ENCODE data around the gene NFYC.

The NFYC gene

DNA sequence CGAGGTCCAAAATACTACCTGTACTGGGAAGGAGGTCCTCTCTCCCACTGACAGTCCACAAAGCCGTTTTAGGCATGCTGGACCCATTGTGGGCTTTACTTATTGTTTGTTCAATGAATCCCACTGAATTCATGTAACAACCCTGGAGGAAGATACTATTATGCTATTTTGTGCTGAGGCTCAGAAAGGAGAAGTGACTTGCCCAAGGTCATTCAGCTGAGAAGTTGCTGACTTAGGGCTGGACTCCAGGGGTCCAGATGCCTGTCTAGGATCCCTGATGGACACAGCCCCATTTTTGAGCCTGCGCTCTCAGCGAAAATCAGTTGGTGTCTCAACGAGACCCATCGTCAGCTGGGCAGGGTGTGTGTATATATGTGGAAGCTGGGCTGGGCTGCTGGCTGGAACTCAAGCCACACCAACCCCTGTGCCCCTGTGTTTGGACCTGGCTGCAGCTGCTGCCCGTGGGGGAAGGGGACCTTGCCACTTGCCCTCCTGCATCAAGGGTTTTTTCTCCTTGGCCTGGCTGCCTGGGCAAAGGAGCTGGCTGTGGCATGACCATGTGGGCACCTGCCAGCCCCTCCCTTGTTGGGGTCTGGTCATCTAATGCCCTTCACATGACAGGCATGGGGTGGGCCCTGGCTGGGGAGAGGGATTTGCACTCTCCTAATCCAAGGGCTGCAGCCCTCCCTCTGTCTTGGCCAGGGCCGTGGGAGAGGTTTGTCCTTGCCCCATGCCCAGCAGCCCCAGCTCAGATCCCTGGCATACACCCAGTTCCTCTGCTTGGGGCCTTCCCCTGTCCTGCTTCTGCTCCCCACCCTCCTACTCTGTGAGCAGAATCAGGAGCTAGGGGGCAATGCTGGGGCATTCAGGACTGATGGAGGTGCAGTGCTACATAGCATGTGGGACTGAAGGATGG is 107.1 kb downstream of the NFYC start:
- no peak for DNase-seq (ENCODE audit: low read depth)

DNA sequence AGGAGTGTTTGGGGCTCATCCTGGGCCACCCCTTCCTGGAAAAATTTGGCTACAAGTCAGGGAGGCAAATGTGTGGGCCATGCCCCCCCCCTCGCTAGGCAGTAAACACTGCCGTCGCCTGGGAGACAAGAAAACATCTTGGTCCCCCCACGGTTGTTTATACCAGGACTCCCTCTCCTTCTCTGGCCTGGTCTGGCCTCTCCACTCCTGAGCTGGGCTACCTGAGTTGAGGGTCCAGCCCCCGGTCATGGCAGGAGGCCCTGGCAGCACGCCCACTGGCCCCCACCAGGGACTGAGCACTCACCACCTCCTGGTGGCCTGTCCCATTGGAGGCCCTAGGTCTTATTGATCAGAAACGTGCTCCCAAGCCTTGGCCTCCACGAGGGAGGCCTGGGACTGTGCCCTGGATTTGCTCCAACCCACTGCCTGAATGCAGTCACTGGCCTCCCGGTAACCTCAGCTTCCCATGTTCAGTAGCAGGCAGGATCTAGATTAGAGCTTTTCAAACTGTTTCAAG is 107.9 kb downstream of the NFYC start:
- DNase-seq (ENCODE audit: low read depth): no peak

DNA sequence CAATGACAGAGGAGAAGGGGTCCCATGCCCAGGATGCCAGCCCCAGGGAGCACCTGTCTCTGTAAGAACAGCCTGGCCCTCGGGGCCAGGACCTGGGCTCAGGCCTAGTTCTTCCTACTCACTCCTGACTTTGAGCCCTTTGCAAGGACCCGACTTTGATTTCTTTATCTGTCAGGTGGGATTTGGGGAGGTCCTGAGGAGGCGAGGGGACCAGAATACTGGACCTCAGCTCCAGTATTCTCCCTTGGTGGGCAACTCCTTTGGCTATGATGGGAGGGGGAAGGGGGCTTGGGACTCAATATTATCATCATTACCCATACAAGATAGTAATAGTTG is 110.2 kb downstream of the NFYC start:
- DNase-seq (ENCODE audit: low read depth): no peak

DNA sequence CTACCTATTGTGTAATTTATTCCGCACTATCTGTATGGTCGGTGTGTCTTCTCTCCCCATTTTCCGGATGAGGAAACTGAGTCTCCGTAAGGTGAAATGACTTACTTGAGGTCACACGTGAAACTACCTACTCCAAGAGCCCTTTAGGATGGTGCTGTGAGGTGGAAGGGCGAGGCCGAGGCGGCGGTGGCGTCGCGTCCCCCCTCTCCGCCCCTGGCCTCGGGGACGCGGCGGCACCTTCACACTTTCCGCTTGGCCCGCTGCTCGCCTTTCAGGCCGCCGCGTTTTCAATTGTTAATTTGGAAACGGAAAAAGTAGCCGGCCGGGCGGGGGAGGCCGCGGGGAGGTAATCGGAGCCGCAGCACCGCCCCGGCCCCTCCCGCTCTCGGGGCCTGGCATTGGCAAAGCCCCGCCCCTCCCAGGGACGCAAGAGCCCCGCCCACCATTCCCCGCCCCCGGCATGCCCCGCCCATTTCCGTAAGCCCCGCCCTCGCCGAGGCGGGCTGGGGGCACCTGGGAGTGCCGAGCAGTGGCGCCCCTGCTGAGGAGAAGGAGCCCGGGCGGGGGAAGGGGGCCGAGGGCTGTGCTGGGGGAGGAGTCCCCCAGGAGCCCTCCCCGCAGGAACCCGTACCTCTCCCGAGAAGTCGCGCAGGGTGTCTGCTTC is 110.7 kb downstream of the NFYC start:
- peak; percentile 75 for DNase-seq (ENCODE audit: low read depth)

DNA sequence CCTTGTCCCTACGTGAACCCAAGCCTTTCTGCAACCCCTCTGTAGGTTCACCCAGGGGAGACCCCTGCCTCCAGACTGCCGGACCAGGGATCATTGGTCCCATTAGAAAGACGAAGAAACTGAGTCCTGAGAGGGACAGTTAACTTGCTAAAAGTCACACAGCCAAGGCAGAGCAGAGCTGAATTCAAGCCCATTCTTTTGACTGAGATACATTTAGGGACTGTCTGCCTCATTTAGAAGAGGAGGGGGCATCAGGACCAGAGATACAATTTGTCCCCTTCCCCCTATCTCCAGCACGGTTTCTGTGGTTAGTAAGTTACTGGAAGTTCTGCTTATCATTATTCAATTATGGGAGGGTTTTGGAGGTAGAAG is 111.2 kb downstream of the NFYC start:
- DNase-seq (ENCODE audit: low read depth): no peak

DNA sequence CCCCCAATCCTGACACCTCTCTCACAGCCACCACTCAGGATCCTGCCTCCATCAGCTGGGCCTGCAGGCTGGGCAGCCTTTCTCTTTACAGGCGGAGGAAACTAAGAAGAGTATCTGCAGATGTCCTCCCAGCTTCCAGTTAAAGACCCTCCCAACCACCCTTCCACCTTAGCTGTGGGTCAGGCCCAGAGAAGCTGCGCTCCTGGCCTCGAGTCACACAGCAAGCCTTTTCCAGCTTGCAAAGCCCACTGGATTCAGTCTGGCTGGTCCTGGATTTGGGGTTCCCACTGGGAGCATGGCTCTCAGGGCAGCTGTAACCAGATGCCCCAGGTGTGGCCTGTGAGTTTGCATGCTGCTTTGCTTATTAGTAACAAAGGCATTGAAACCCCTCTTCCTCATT is 111.9 kb downstream of the NFYC start:
- no peak for DNase-seq (ENCODE audit: low read depth)

DNA sequence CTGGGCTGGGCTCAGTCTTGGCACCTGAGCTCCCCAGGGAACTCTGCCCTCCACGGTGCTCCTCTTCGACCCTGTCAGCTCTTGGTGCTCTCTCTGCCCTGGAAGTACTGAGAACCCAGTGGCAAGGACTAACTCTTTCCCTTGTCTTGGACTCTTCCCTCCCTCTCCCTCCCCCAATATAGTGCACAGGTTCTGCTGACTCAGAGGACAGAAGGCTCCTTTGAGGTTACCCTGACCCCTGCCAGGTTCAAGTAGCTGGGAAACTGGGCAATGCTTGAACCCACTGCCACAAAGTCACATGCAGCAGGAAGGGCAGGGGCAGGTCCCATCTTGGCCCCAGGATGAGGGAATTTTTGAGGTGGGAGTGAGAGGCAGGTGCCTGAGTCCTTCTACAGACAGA is 112.4 kb downstream of the NFYC start:
- no peak for DNase-seq (ENCODE audit: low read depth)

DNA sequence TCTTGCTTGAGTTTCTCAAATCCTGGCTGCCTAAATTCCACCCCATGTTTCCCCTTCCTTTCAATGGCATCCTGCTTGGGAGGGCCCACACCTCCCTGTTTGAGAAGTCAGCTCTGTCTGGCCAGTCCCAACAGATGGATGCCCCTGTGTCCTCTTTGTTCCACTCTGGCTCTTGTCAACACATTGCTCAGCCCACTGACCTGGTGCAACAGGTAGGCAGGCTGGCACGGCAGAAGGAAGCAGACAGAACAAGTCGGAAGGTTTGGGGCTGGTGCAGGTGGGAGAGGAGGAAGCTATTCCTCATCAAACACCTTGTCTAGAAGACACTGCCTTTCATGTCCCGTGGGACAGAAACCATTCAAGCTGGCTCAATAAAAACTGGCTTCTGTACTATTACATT is 114.7 kb downstream of the NFYC start:
- DNase-seq (ENCODE audit: low read depth): no peak

DNA sequence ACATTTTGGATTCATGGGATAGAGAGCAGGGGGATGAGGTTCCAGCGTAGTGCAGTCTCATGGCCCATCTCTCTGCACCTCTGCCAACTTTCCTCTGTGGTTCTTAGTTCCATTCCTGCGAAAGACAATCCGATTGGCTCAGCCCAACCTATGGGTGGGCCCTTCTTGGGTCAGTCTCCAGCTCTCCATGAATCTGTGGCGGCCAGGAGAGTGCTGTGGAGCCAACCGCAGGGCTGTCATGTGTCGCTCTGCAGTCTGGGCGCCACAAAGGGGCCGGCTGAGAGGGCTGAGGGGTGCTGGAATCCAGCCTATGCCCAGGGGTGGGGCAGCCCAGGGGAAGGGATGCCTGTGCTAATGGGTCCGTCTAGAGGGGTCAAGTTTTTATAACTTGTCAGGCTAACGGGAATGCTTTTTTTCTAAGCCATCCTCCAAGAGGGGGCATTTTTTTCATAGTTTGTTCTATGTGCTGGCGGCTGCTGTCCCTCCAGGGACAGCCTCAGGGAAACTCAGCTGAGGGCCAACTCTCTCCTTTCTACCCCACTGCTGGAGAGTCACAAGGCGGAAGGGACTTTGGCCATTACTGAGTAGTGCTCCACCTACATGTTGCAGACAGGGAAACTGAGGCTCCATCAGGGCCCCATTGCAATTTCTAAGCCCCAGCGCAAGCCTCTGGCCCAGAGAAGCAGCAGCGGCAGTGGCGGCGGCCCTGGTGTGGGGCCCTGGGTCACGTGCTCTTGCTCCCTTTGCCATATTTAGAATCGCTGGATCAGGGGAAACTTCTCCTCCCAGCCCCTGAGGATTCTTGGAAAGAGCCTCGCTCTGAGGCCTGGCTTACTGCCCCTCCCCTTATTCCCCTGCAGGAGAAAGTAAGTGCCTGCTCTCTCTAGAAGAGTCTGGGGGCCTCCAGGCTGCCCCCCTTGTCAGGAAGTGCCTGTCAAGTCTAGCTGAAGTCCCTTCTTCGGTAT is 115.5 kb downstream of the NFYC start:
- DNase-seq (ENCODE audit: low read depth): peak; percentile 6

DNA sequence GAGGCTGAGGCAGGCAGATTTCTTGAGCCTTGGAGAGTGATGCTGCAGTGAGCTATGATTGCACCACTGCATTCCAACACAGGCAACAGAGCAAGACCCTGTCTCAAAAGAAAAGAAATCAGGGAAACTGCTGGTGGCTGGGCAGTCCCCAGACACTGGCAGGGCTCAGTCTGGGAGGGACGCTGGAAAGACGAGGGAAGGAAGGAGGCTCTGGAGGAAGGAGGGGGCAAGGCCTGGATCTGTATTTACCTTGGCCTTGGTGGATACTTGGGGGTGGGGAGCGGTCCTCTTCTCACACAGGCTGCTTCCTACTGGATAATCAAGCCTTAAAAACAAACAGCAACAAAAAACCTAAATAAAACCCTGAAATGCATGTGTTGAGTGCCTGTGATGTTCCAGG is 116.5 kb downstream of the NFYC start:
- DNase-seq (ENCODE audit: low read depth): no peak

DNA sequence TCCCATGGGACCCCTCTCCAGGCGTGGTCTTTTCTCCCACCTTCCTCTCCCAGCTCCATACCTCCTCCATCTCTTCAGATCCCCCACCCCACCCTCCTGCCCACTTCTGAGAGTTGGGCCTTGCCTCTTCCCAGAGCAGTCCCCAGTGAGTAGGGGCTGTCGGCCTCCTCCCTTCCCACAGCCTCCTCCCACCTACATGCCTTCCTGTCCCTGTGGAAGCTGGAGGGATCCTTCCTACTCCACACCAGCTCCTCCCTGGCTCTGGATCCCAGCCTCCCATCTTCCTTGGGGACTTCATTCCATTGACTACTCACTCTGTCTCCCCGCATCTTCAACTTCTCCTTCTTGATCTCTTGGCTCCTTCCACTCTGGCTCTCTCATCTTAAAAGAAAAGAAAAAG is 116.9 kb downstream of the NFYC start:
- no peak for DNase-seq (ENCODE audit: low read depth)

DNA sequence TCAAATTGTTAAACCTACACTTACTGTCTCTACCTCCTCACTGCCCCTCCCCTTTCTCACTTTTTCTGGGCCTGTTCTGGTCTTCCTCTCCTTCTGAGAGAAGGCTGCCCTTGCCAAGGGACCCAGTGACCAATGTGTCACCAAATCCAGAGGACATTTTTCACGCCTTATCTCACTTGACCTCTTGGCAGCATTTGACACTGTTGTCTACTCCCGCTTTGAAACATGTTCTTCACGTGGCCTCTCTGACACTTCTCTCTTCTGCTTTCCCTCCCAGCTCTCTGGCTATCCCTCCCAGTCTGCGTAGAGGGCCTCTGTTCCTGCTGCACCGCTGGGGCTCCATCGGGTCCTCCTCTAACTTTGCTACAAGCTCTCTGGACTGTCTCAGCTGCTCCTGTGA is 117.4 kb downstream of the NFYC start:
- no peak for DNase-seq (ENCODE audit: low read depth)

DNA sequence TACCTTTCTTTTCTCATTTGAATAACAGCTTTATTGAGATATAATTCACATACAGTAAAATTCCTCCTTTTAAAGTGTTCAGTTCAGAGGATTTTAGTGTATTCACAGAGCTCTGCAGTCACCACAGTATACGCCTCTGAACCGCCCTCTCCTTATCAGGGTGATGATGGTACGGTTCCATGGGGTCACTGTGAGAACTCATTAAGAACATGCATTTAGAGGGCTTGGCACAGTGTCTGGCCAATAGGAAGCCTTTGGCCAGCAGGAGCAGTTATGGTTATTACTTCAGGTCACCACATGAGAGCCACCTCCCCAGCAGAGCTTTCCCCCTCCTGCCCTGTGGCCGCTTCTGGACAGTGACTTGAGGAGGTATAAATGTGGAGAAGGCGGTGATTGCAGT is 119.4 kb downstream of the NFYC start:
- no peak for DNase-seq (ENCODE audit: low read depth)

DNA sequence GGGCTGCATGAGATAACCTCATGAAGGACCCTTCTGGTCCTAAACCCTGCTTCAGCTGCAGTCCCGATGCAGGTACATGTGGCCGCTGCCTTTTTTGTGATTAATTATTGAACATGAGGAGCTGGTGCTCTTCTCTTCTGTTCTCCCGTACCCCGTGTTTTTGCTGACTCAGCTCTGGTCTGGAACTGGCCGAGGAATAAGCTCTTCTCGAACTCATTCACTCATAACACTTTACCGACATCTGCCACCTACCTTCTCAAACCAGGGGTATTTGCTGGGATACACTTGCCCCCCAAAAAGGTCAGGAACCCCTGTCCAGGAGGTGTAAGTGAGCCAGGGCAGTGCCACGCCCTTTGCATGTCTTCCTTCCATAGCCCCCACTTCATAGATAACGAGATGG is 123.9 kb downstream of the NFYC start:
- no peak for DNase-seq (ENCODE audit: low read depth)

DNA sequence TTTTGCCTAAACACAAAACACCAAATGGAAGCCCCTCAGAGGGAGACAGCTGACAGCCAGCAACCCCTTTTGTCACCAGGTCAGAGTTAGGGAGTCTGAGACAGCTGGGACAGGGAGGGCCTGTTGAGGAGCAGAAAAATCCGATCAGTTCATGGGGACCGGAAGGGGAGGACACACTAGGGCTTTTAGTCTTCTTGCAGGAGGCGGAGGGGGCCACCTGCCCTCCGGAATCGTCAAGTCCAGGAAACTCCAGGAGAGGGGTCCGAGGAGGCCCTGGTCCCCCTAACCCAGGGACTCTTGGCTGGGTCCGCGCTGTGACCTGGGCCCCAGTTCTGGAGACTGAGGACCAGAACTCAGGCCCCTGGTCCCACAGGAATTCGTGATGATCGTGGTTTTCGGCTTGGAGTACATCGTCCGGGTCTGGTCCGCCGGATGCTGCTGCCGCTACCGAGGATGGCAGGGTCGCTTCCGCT is 126.3 kb downstream of the NFYC start:
- no peak for DNase-seq (ENCODE audit: low read depth)

DNA sequence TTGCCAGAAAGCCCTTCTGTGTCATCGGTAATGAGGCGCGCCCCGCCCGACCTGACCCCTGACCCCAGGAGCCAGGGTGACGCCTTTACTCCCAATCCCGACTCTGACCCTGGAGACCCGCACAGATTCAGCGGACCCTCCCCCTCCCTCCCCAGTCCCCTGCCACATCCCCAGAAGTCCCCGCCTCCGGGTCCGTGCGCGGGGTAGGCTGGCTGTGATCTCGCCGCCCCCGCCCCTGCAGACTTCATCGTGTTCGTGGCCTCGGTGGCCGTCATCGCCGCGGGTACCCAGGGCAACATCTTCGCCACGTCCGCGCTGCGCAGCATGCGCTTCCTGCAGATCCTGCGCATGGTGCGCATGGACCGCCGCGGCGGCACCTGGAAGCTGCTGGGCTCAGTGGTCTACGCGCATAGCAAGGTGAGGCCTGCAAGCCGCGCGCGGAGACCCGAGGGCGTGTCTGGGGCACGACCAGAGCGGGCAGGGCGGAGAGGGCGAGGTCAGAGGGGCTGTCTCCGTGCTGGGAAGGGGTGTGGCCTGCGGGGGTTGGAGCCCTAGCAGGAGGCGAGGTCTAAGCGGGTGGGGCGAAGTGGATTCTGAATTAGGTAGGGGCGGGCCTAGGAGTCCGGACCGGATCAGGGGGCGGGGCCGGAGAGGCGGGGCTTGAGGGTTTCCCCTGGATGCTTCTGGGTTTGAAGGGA is 126.9 kb downstream of the NFYC start:
- no peak for DNase-seq (ENCODE audit: low read depth)

DNA sequence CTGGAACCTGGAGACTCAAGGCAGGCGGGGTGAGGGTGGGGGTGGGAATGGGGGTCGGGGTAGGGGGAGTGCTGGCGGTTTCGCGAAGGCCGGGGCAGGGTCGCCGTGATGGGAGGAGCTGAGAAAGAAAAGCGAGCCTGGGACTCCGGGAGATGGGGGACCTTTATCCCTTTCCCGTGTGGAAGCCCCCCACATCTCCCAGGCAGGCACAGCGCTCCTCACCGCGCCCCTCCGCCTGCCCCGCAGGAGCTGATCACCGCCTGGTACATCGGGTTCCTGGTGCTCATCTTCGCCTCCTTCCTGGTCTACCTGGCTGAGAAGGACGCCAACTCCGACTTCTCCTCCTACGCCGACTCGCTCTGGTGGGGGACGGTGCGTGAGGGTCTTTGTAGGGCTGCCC is 127.6 kb downstream of the NFYC start:
- no peak for DNase-seq (ENCODE audit: low read depth)

DNA sequence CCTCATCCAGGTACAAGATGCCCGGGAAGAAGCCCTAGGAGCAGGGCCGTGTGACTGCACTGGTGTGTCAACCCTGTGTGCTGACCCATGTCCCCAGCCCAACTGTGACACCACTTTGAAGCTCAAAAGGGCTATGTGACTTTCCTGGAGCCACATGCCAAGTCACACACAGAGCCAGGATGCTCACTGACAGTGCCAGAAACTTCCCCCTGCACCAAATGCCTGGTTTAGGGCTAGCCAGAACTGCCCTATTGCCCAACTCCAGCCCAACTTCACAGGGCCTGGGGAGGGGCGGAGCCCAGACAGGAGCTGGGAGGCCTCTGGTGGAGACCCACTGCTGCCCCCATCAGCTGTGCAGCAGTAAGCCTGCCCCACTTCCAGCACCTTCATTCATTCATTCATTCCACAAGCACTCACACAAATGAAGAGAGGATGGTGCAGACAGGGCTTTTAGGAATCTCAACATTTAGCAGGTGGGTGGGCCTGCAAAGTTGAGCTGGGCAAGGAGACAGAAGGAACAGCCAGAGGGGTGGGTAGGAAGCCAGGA is 128.8 kb downstream of the NFYC start:
- DNase-seq (ENCODE audit: low read depth): no peak

Measured in fibroblast of gingiva (primary cell).